ENCODE results near the gene STK39. TPM values are rescaled to one million over a fixed set of nuclear protein-coding genes. Genes with fewer than 3 reads are reported as not detected.

Gene STK39
- total RNA-seq, 2 experiments from 2014 or later = 33.4 to 34.8 TPM

DNA sequence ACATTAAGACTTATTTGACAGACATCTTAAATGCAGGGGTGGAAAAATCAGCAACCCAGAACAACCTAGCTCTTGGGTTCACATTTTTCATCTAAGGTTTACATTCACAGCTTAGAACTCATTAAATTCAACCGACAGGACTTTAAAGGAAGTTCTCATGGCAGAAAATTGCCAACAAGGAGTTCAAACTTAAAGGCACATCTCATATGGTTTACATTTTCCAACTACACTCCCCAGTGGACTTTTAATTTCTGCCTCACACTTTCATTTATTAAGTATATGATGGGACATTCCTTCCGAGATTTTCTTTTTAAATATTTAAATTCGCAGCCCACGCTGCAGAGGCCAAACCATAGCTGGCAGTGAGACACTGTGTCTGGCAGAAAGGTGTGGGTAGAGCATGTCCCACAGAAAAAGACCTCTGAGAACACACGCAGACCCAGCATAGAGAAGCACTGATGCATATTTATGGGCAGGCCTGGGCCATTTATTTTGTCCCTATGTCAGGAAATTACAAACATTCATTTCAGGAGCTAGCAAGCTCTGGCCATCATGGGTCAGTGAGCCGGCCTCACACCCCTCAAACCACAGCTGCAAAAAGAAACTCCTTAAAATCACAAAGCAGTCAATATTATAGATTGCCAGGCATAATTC is 46.3 kb downstream of the STK39 start:
- CTCF ChIA-PET = interaction anchor here (0.8 to 1.7 kb wide), 2 partner anchors 43 to 64 kb away, joined by 3 to 5 read pairs; no protein-coding TSS in a partner anchor

DNA sequence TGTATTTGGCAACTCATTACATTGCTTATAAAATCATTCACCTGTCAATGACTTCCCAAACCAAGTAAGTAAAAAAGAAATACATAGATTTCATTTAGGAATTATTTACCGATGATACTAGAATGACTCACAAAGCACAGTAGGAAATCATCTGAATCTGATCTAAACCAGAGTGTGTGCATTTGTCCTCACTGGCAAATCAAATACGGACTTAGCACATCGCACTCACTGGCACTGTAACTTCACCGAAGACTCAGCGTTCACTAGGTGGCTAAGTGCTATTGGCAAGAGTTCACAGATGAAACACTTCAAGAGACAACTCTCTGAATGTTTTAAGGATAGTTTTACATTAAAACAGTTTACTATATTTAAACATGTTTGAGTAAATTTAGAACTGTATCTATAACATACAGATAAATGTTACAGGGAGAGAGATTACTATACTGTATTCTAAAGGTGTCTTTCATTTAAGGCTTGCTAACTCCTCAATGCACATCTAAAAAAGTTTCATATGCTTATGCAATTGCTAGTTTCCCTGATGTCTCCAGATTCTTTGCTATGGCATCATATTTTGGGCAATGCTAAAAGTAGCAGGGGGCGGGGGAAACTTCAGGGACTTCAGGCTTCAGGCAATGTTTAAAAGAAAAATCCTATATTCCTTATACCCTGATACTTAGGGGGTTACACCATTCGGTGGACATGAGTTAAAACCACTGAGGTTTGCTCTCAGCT is 48.8 kb downstream of the STK39 start:
- H3K4me1 Mint-ChIP-seq (ENCODE audit: low read depth) = peaks cover 47% of the 10 kb centered on the region
- no peak overlapping the region for H3K4me3 Mint-ChIP-seq
- POLR2A ChIA-PET = no interaction called here
- no peak for DNase-seq
- no peak for ATAC-seq
- H3K36me3 Mint-ChIP-seq (ENCODE audit: low read depth) = peaks cover 17% of the 10 kb centered on the region
- no peak overlapping the region for H3K27ac Mint-ChIP-seq
- CTCF ChIA-PET = interaction anchor here (1.0 kb wide), 1 partner anchor 9 kb away, joined by 4 read pairs; no protein-coding TSS in a partner anchor
- no peaks in the 10 kb centered on the region for H3K27me3 Mint-ChIP-seq (ENCODE audit: low read depth)
- no peaks in the 10 kb centered on the region for H3K9me3 Mint-ChIP-seq (ENCODE audit: insufficient read depth)

More for the DNA sequence above, 46.3 kb downstream of the STK39 start:
- no peak for ATAC-seq
- peaks cover 17% of the 10 kb centered on the region for H3K36me3 Mint-ChIP-seq (ENCODE audit: low read depth)
- H3K9me3 Mint-ChIP-seq (ENCODE audit: insufficient read depth) = no peaks in the 10 kb centered on the region
- H3K27me3 Mint-ChIP-seq (ENCODE audit: low read depth) = no peaks in the 10 kb centered on the region
- DNase-seq = no peak
- H3K27ac Mint-ChIP-seq = no peak overlapping the region
- POLR2A ChIA-PET = no interaction called here
- no peak overlapping the region for H3K4me3 Mint-ChIP-seq
- H3K4me1 Mint-ChIP-seq (ENCODE audit: low read depth) = peaks cover 26% of the 10 kb centered on the region

DNA sequence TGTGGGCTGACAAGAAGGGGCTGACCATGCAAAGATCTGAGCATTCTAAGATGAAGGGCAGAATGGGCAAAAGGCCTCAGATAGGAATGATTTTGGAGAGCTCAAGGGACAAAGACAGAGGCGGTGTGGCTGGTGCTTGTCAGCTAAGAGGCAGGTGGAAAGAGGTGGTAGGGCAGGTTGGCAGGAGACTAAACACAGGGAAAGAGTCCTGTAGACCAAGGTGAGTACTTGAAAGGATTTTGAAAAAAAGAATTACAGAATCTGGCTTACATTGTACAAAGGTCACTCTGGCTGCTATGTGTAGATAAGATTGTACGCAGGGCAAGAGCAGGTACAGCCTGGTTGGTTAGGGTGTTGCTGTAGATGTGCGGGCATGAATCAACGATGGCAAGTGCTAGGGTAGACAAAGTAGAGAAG is 50.6 kb downstream of the STK39 start:
- Mint-ChIP-seq H3K36me3 (ENCODE audit: low read depth) (peaks cover 17% of the 10 kb centered on the region), H3K27ac (peak overlapping the region; percentile 30), H3K27me3 (ENCODE audit: low read depth) (no peaks in the 10 kb centered on the region), H3K4me3 (no peak overlapping the region), H3K9me3 (ENCODE audit: insufficient read depth) (no peaks in the 10 kb centered on the region), H3K4me1 (ENCODE audit: low read depth) (peaks cover 66% of the 10 kb centered on the region)
- DNase-seq (no peak), ATAC-seq (no peak)
- ChIA-PET CTCF (interaction anchor here (1.5 to 2.3 kb wide), 2 partner anchors 10 to 36 kb away, joined by 5 to 12 read pairs; no protein-coding TSS in a partner anchor), POLR2A (no interaction called here)

DNA sequence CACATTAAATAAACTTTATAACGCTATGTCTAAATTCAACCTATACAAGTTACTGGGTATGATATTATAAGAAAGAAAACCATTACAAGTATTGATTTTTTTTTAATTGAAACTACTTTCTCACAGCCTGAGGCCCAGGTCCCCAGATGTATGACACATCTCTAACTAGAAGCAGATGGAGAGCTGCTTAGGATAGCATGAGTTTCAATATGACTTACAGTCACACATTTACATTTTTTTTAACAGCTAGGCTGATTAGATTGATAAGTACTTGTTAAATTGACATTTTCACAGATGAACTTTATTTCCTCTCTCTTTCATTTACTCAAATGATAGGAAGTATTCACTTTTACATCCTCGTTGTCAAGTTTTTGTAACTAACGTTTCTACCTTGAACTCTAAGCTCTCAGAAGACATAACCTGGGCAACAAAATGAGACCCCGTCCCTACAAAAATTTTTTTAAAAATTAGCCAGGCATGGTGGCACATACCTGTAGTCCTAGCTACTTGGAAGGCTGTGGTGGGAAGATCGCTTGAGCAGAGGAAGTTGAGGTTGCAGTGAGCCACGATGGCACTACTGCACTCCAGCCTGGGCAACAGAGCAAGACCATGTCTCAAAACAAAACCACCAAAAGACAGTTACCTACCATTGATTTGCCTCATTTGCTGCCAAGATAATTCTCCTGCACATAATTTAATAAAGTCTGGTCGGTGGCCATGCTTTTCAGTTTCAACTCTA is 52.4 kb downstream of the STK39 start:
- POLR2A ChIA-PET = interaction anchor here (1.6 to 2.2 kb wide), 2 partner anchors 16 to 50 kb away, joined by 5 to 10 read pairs; no protein-coding TSS in a partner anchor
- Mint-ChIP-seq H3K4me1 (ENCODE audit: low read depth) (peaks cover 73% of the 10 kb centered on the region), H3K4me3 (peak overlapping the region; percentile 57), H3K36me3 (ENCODE audit: low read depth) (peaks cover 18% of the 10 kb centered on the region), H3K27me3 (ENCODE audit: low read depth) (no peaks in the 10 kb centered on the region), H3K27ac (peak overlapping the region; percentile 95), H3K9me3 (ENCODE audit: insufficient read depth) (no peaks in the 10 kb centered on the region)
- CTCF ChIA-PET = interaction anchor here (0.8 to 2.3 kb wide), 10 partner anchors 9 to 142 kb away, joined by 3 to 12 read pairs (median 3); no protein-coding TSS in a partner anchor
- peak; percentile 82 for ATAC-seq
- peak; percentile 54 for DNase-seq

DNA sequence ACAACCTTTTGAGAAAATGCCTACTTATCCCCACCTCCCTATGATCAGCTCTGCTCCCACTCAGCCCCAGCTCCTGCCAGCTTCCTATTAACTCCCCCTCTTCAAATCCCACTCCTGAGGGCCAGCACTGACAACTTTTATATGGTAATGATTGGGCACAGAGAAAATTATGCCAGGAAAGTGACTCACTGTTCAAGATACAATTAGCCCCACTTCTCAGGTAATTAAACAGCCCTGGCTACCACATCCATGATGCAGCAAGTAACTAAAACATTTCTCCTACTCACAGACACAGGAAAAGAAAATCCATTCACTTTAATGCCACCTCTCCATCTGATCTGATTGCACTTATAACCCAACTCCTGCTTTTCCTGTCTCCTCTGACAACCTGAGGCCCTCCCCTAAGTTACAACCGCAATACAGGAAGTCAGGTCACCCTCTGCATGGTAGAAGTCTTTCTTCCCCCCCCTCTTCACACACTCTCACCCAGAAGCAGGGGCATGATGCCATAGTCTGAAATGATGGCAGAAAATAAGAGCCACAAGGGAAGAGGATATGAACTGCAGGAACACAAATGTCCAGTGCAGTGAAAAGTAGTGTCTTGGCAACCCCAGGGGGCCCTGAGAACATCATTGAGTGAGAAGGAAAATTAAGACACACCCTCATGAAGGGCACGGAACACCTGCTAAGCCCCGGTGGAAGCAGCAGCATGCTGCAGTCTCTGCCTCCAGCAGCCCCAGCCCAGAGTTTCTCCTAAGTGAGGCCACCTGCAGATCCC is 54.4 kb downstream of the STK39 start:
- Mint-ChIP-seq H3K4me1 (ENCODE audit: low read depth) (peaks cover 71% of the 10 kb centered on the region), H3K4me3 (peak overlapping the region; percentile 45), H3K36me3 (ENCODE audit: low read depth) (peaks cover 18% of the 10 kb centered on the region), H3K9me3 (ENCODE audit: insufficient read depth) (no peaks in the 10 kb centered on the region), H3K27ac (peak overlapping the region; percentile 84), H3K27me3 (ENCODE audit: low read depth) (no peaks in the 10 kb centered on the region)
- ChIA-PET POLR2A (no interaction called here), CTCF (interaction anchor here (1.3 kb wide), 1 partner anchor 18 kb away, joined by 3 read pairs; no protein-coding TSS in a partner anchor)
- ATAC-seq (peak; percentile 83), DNase-seq (peak; percentile 66)

DNA sequence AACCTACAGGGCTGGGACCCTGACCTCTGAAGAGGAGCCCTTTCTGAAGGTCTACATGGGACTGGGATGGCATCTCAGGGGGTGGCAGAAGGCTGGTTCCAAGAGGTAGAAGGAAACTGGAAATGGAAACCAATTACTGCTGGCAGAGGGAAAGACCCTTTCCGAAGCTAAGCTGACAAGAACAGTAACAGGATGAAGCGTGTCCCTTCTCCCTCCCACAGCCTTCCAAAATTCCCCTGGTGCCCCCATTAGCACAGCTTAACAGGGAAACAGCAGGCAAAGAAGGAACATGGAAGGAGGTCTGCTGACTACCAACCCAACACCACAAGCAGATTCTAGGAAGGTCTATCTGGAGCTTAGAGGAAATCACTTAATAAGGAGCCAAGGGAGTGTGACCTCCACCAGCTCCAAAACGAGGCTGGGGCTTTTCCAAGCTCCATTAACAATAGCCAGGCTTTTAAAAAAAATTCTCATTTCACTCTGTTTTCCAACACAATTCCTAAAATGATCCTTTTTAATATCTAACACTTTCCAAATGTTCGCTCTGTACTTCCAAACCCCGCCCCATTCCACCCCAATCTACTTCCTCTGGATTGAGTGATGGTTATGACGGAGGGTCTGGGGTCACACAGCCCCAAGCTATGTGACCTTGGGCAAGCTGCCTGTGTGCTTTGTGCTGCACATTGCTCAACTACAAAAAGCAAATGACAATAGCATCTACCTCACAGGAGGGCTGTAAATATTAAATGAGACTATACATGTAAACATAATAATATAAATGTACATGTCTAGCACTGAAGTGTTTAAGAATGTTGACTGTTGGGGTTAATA is 55.2 kb downstream of the STK39 start:
- H3K27ac Mint-ChIP-seq = peak overlapping the region; percentile 62
- POLR2A ChIA-PET = no interaction called here
- H3K4me3 Mint-ChIP-seq = no peak overlapping the region
- H3K36me3 Mint-ChIP-seq (ENCODE audit: low read depth) = peaks cover 21% of the 10 kb centered on the region
- DNase-seq = no peak
- H3K4me1 Mint-ChIP-seq (ENCODE audit: low read depth) = peaks cover 69% of the 10 kb centered on the region
- CTCF ChIA-PET = interaction anchor here (1.2 to 1.3 kb wide), 2 partner anchors 13 to 17 kb away, joined by 3 to 4 read pairs; no protein-coding TSS in a partner anchor
- no peaks in the 10 kb centered on the region for H3K27me3 Mint-ChIP-seq (ENCODE audit: low read depth)
- no peaks in the 10 kb centered on the region for H3K9me3 Mint-ChIP-seq (ENCODE audit: insufficient read depth)
- ATAC-seq = no peak

DNA sequence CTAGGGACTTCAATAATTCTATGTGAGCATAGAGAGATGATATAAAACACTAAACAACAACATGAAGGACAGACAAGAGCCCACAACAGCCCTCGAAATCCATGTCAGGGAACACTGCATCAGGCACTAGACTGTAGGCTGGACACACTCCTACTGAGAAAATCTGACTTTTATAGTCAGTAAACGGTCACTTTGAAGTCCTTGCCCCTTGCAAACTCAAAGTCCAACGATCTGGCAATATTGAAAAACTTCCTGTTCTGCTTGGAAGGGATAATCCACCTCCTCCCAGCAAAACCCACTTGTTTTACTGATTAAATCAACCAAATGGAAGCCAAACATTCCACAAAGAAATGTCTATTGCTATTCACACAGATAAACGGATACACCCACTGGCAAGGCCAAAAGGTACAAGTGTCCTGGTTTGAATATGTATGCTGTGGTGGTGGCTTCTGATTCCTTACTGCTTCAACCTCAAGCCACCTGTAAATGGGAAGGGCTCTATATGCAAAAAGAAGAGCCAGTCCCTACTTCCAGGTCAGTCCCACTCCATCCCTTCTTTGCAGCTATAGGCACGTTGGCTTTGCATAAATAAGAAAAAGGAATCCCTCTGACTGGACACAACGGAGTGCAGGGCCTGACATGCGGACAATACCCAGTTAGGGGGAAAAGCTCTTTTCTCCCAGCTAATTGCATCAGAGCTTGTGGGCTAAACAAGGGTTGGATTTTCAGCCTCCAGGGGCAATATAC is 56.6 kb downstream of the STK39 start:
- Mint-ChIP-seq H3K36me3 (ENCODE audit: low read depth) (peaks cover 12% of the 10 kb centered on the region), H3K4me3 (no peak overlapping the region), H3K4me1 (ENCODE audit: low read depth) (peaks cover 65% of the 10 kb centered on the region), H3K27ac (no peak overlapping the region), H3K9me3 (ENCODE audit: insufficient read depth) (no peaks in the 10 kb centered on the region), H3K27me3 (ENCODE audit: low read depth) (no peaks in the 10 kb centered on the region)
- no peak for DNase-seq
- ATAC-seq = no peak
- ChIA-PET CTCF (no interaction called here), POLR2A (no interaction called here)

DNA sequence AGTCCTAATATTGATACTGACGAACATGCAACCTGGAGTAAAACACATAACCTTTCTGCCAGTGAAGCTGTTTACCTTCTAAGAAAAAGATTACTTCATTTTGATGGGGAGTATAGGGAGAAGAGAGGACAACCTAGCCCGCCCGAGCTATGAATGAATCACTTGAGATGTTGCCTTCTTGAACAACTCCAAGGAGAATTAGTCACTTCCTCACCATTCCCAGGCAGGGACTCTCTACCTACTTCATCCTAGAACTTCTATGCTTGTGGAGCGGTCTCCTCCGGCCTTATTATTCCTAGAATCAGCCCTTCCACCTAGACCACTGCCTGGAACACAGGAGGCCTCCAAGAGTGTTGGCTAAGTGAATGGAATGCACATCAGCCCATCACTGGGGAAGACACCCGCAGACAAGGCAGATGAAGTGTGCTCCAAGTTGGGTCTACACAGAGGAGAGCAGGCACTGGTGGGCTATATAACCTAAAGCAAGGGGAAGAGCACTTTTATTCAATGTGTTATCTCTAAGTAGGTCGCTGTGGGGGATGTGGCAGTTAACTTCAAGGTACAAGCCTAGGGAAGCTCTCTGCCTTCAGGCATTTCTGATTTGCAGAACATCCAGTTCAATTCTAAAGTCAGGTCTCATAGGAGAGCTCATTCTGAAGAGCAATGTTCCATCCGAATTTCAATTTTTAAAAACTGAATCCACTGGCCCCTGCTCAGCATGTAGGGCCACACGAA is 57.4 kb downstream of the STK39 start:
- no peaks in the 10 kb centered on the region for H3K27me3 Mint-ChIP-seq (ENCODE audit: low read depth)
- no peak overlapping the region for H3K4me3 Mint-ChIP-seq
- H3K4me1 Mint-ChIP-seq (ENCODE audit: low read depth) = peaks cover 63% of the 10 kb centered on the region
- no peak overlapping the region for H3K27ac Mint-ChIP-seq
- no peak for DNase-seq
- peaks cover 12% of the 10 kb centered on the region for H3K36me3 Mint-ChIP-seq (ENCODE audit: low read depth)
- H3K9me3 Mint-ChIP-seq (ENCODE audit: insufficient read depth) = no peaks in the 10 kb centered on the region
- CTCF ChIA-PET = interaction anchor here (1.0 kb wide), 1 partner anchor 29 kb away, joined by 4 read pairs; no protein-coding TSS in a partner anchor
- no peak for ATAC-seq
- POLR2A ChIA-PET = no interaction called here

DNA sequence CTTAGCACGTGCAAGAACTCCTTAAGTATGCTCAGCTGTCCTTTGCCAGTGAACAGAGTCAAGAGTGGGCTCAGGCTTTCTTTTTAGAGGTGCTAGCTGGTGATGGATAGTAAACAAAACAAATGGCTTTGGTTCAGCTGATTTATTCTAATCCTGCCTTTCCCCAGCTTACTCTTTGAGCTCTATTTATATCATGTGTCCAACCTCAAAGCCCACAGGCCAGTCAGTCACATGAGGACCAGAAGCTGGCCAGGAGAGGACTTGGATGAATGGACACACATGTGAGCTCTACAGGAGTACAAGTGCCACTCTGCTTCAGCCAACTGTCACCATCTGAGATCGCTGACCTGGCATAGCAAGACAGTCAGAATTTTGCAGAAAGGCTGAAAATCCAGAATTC is 59.4 kb downstream of the STK39 start:
- DNase-seq (no peak), ATAC-seq (no peak)
- no peaks in the 10 kb centered on the region for H3K9me3 Mint-ChIP-seq (ENCODE audit: insufficient read depth)
- H3K27me3 Mint-ChIP-seq (ENCODE audit: low read depth) = no peaks in the 10 kb centered on the region
- ChIA-PET CTCF (no interaction called here), POLR2A (no interaction called here)
- peaks cover 57% of the 10 kb centered on the region for H3K4me1 Mint-ChIP-seq (ENCODE audit: low read depth)
- H3K27ac Mint-ChIP-seq = no peak overlapping the region
- no peak overlapping the region for H3K4me3 Mint-ChIP-seq
- H3K36me3 Mint-ChIP-seq (ENCODE audit: low read depth) = peaks cover 17% of the 10 kb centered on the region

DNA sequence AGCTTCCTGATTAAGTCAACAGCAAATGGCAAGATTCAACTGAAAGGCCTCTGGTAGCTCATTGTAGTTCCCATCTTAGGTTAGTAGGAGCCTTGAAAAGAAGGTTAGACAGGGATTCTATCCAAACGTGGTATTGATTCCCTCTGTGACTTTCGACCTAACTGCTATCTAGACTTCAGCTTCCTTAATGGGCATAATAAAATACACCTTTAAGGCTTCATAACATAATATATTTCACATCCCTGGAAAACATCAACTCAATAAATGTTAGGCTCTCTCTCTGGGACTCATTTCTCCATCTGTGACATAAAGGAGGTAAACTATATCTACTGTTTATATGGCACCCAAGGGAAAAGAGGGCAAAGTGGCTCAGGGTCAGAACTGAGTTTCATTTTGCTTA is 60.9 kb downstream of the STK39 start:
- Mint-ChIP-seq H3K27me3 (ENCODE audit: low read depth) (no peaks in the 10 kb centered on the region), H3K9me3 (ENCODE audit: insufficient read depth) (no peaks in the 10 kb centered on the region), H3K27ac (no peak overlapping the region), H3K4me3 (no peak overlapping the region), H3K36me3 (ENCODE audit: low read depth) (peaks cover 26% of the 10 kb centered on the region), H3K4me1 (ENCODE audit: low read depth) (peaks cover 57% of the 10 kb centered on the region)
- DNase-seq (no peak), ATAC-seq (no peak)
- ChIA-PET POLR2A (no interaction called here), CTCF (interaction anchor here (1.2 kb wide), 1 partner anchor 9 kb away, joined by 3 read pairs; no protein-coding TSS in a partner anchor)
